GM18909 (cell line): ENCODE measurements around the gene FGF19.

Experiments used
- ATAC-seq: cut with Tn5 transposase; IDR thresholded peaks from one replicate; pipeline ENCODE4 v1.9.1; 2021; ENCODE audit warnings: mild to moderate bottlenecking; ENCODE audit not compliant: unreplicated experiment, poor library complexity

Gene FGF19

GRCh38 chr11:69658626-69659450 lies 45.0 kb downstream of the FGF19 start:
- ATAC-seq, result no peak

GRCh38 chr11:69657911-69658625 lies 45.8 kb downstream of the FGF19 start:
- no peak for ATAC-seq

- no peak for ATAC-seq
Observed at GRCh38 chr11:69657456-69657910, 46.3 kb downstream of the FGF19 start.

- no peak for ATAC-seq
Observed at GRCh38 chr11:69656536-69657455, 47.0 kb downstream of the FGF19 start.

- ATAC-seq, result no peak
Observed at GRCh38 chr11:69655479-69656428, 48.1 kb downstream of the FGF19 start.

GRCh38 chr11:69654660-69655478 lies 49.0 kb downstream of the FGF19 start:
- ATAC-seq, result no peak

- ATAC-seq, result no peak
Observed at GRCh38 chr11:69654001-69654659, 49.7 kb downstream of the FGF19 start.

GRCh38 chr11:69653406-69653960 lies 50.3 kb downstream of the FGF19 start:
- no peak for ATAC-seq

- no peak for ATAC-seq
Observed at GRCh38 chr11:69652999-69653398, 50.8 kb downstream of the FGF19 start.

GRCh38 chr11:69651834-69652620 lies 51.8 kb downstream of the FGF19 start:
- no peak for ATAC-seq

- no peak for ATAC-seq
Observed at GRCh38 chr11:69650832-69651344, 52.9 kb downstream of the FGF19 start.

- no peak for ATAC-seq
Observed at GRCh38 chr11:69650081-69650831, 53.6 kb downstream of the FGF19 start.

- no peak for ATAC-seq
Observed at GRCh38 chr11:69649576-69649900, 54.3 kb downstream of the FGF19 start.

- no peak for ATAC-seq
Observed at GRCh38 chr11:69648679-69649575, 54.9 kb downstream of the FGF19 start.
